HCT116 (cell line): ENCODE measurements around the gene IL37. TPM values are rescaled to one million over a fixed set of nuclear protein-coding genes. Genes with fewer than 3 reads are reported as not detected.

Source experiments
- ATAC-seq: fragments of 200-7000 bp; cut with Tn5 transposase; 2 replicates; pipeline ENCODE4 v1.9.1; 2020; ENCODE audit warnings: mild to moderate bottlenecking, moderate library complexity
- BruUV-seq: library from RNA; stranded (reverse); fragments of 400-500 nt; replicated peaks from 2 replicates; lab custom pipeline; 2021; lab: Mats Ljungman, UMichigan
- CTCF ChIA-PET: fragments of 300-600 bp; sonication (Branson Sonifier 250); formaldehyde crosslinking; loops from one replicate; lab custom pipeline; 2021; ENCODE audit warnings: antibody characterized with exemption; lab: Charles Lee
- POLR2A ChIA-PET: fragments of 300-600, 350-600 bp; sonication (Branson Sonifier 250); formaldehyde crosslinking; loops from one replicate; lab custom pipeline; 2021; ENCODE audit warnings: antibody characterized with exemption; lab: Charles Lee
- RAD21 ChIA-PET, 2 experiments: fragments of 300-600 bp; sonication (Branson Sonifier 250); formaldehyde crosslinking; loops; one replicate each; lab custom pipeline; 2023; ENCODE audit warnings: low total read pairs in 2 of 2; ENCODE audit not compliant: uncharacterized antibody in 2 of 2, unreplicated experiment in 2 of 2, low non-redundant PET in 1 of 2; lab: Charles Lee
- DNase-seq: peaks from one replicate; pipeline ENCODE4 v3.0.0-alpha.2; 2010; ENCODE audit warnings: low read depth, low spot score
- H2AFZ ChIP-seq: fragments of 200-600 bp; shearing (Covaris generic), sonication (generic); 2 replicates; pipeline ENCODE4 v1.6.1; 2017; ENCODE audit warnings: low read depth, mixed run types, mixed read lengths, antibody characterized with exemption, low read length; ENCODE audit not compliant: poor library complexity, severe bottlenecking
- H3K27ac ChIP-seq: 2 replicates; pipeline ENCODE4 v1.5.1; 2012; ENCODE audit warnings: low read depth, low read length
- H3K27me3 ChIP-seq: fragments of 200-600 bp; sonication (generic); 2 replicates; pipeline ENCODE4 v1.6.1; 2016; ENCODE audit warnings: mixed run types, low read length, mixed read lengths; ENCODE audit not compliant: insufficient read depth
- H3K36me3 ChIP-seq, 2 experiments: fragments of 200-500 bp in 1 of 2; fragments of 200-600 bp in 1 of 2; sonication (Bioruptor generic) in 1 of 2; sonication (generic) in 1 of 2; 2 replicates each; pipeline versions ENCODE4 v1.5.1 to v1.6.1; 2014 to 2016; ENCODE audit warnings: low read length in 2 of 2, inconsistent platforms in 1 of 2, mixed read lengths in 1 of 2, mixed run types in 1 of 2; ENCODE audit not compliant: insufficient read depth in 2 of 2, control insufficient read depth in 1 of 2
- H3K4me1 ChIP-seq, 2 experiments: fragments of 200-600 bp in 1 of 2; sonication (generic) in 1 of 2; 2 replicates each; pipeline versions ENCODE4 v1.5.1 to v1.6.1; 2012 to 2017; ENCODE audit warnings: low read length in 2 of 2, inconsistent platforms in 1 of 2, mild to moderate bottlenecking in 1 of 2, mixed read lengths in 1 of 2, mixed run types in 1 of 2, moderate library complexity in 1 of 2; ENCODE audit not compliant: insufficient read depth in 2 of 2, control insufficient read depth in 1 of 2
- H3K4me2 ChIP-seq: fragments of 200-600 bp; sonication (generic); 2 replicates; pipeline ENCODE4 v1.6.1; 2017; ENCODE audit warnings: mixed run types, low read length, mixed read lengths
- H3K4me3 ChIP-seq, 2 experiments: fragments of 200-600 bp in 1 of 2; sonication (generic) in 1 of 2; replicated peaks in 1 of 2; 2 replicates each; pipeline ENCODE4 v1.5.1; 2011 to 2016; ENCODE audit warnings: low read length in 2 of 2, control low read depth in 1 of 2, low read depth in 1 of 2, mild to moderate bottlenecking in 1 of 2, mixed read lengths in 1 of 2, mixed run types in 1 of 2
- H3K79me2 ChIP-seq: fragments of 200-600 bp; sonication (generic); 2 replicates; pipeline ENCODE4 v1.6.1; 2017; ENCODE audit warnings: mild to moderate bottlenecking, mixed run types, low read length, moderate library complexity, mixed read lengths; ENCODE audit not compliant: insufficient read depth
- H3K9ac ChIP-seq: fragments of 200-600 bp; sonication (generic); 2 replicates; pipeline ENCODE4 v1.6.1; 2016; ENCODE audit warnings: low read length, mixed read lengths
- H3K9me2 ChIP-seq: fragments of 200-600 bp; sonication (generic), shearing (Covaris generic); 2 replicates; pipeline ENCODE4 v1.6.1; 2017; ENCODE audit warnings: mixed run types, mild to moderate bottlenecking, moderate library complexity; ENCODE audit not compliant: insufficient read depth
- H3K9me3 ChIP-seq, 2 experiments: fragments of 200-500 bp in 1 of 2; fragments of 200-600 bp in 1 of 2; sonication (Bioruptor generic) in 1 of 2; sonication (generic) in 1 of 2; 2 replicates each; pipeline ENCODE4 v1.6.1; 2014 to 2017; ENCODE audit warnings: low read length in 2 of 2, mixed read lengths in 2 of 2, inconsistent platforms in 1 of 2, low read depth in 1 of 2, mild to moderate bottlenecking in 1 of 2, mixed run types in 1 of 2, moderate library complexity in 1 of 2; ENCODE audit not compliant: control insufficient read depth in 1 of 2, insufficient read depth in 1 of 2
- H4K20me1 ChIP-seq: fragments of 200-600 bp; sonication (generic), shearing (Covaris generic); 2 replicates; pipeline ENCODE4 v1.6.1; 2017; ENCODE audit warnings: mixed run types, mild to moderate bottlenecking, moderate library complexity; ENCODE audit not compliant: insufficient read depth
- ATF3 ChIP-seq: IDR thresholded peaks from 2 replicates; pipeline ENCODE4 v1.6.1; 2012
- CEBPB ChIP-seq: IDR thresholded peaks from 2 replicates; pipeline ENCODE4 v1.6.1; 2012; ENCODE audit warnings: low read depth
- ELF1 ChIP-seq: IDR thresholded peaks from 2 replicates; pipeline ENCODE4 v1.6.1; 2012; ENCODE audit warnings: low read depth, borderline replicate concordance
- EZH2 ChIP-seq: fragments of 200-600 bp; sonication (generic); IDR thresholded peaks from 2 replicates; pipeline ENCODE4 v1.6.1; 2017; ENCODE audit warnings: antibody characterized with exemption, mixed run types
- EZH2phosphoT487 ChIP-seq: fragments of 200-600 bp; IDR thresholded peaks from 2 replicates; pipeline ENCODE4 v1.6.1; 2018; ENCODE audit warnings: antibody characterized with exemption, borderline replicate concordance
- FOSL1 ChIP-seq: IDR thresholded peaks from 2 replicates; pipeline ENCODE4 v1.6.1; 2012; ENCODE audit warnings: low read depth
- MAX ChIP-seq: IDR thresholded peaks from 2 replicates; pipeline ENCODE4 v1.6.1; 2012
- POLR2A ChIP-seq: IDR thresholded peaks from 2 replicates; pipeline ENCODE4 v1.7.0; 2011; ENCODE audit warnings: borderline replicate concordance; ENCODE audit not compliant: insufficient read depth, insufficient read length; ENCODE audit errors: extremely low read depth
- POLR2AphosphoS5 ChIP-seq: IDR thresholded peaks from 2 replicates; pipeline ENCODE4 v1.6.1; 2011; ENCODE audit warnings: mild to moderate bottlenecking, low read depth, low read length, moderate library complexity
- RAD21 ChIP-seq: IDR thresholded peaks from 2 replicates; pipeline ENCODE4 v1.6.1; 2012; ENCODE audit warnings: low read depth, mild to moderate bottlenecking
- SIN3A ChIP-seq: IDR thresholded peaks from 2 replicates; pipeline ENCODE4 v1.6.1; 2012; ENCODE audit warnings: low read depth
- SP1 ChIP-seq: IDR thresholded peaks from 2 replicates; pipeline ENCODE4 v1.6.1; 2012; ENCODE audit warnings: low read depth
- SRF ChIP-seq: IDR thresholded peaks from 2 replicates; pipeline ENCODE4 v1.6.1; 2012; ENCODE audit warnings: low read depth
- TCF7L2 ChIP-seq: IDR thresholded peaks from 2 replicates; pipeline ENCODE4 v1.7.0; 2011; ENCODE audit warnings: borderline replicate concordance, inconsistent platforms; ENCODE audit not compliant: insufficient read depth, insufficient read length; ENCODE audit errors: extremely low read depth
- YY1 ChIP-seq: IDR thresholded peaks from 2 replicates; pipeline ENCODE4 v1.6.1; 2011; ENCODE audit warnings: low read length, low read depth, moderate library complexity, mild to moderate bottlenecking; ENCODE audit not compliant: insufficient replicate concordance; ENCODE audit errors: extremely low read depth
- ZBTB33 ChIP-seq: IDR thresholded peaks from 2 replicates; pipeline ENCODE4 v1.6.1; 2011; ENCODE audit warnings: mild to moderate bottlenecking, low read length, moderate library complexity; ENCODE audit not compliant: insufficient replicate concordance; ENCODE audit errors: extremely low read depth
- ZFX ChIP-seq: fragments of 450-650 bp; IDR thresholded peaks from 2 replicates; pipeline ENCODE4 v1.6.1; 2017
- ZNF274 ChIP-seq: fragments of 200-500 bp; sonication (Bioruptor generic); IDR thresholded peaks from 2 replicates; pipeline ENCODE4 v1.6.1; 2014; ENCODE audit warnings: mild to moderate bottlenecking, low read depth, low read length, inconsistent platforms
- intact Hi-C: fragments of 100-400 bp; cut with micrococcal nuclease; formaldehyde crosslinking; loops from 2 replicates; pipeline ENCODE4 v1.10.0; 2022
- total RNA-seq: library from RNA; stranded (reverse); gene quantifications from one replicate; pipeline ENCODE4 v1.2.1, GENCODE V29; 2021; ENCODE audit not compliant: unreplicated experiment

IL37 gene
- total RNA-seq, 1 experiment from 2014 or later = not detected

- TF ChIP-seq MAX (no peak), ZBTB33 (no peak), SIN3A (no peak), SRF (no peak), YY1 (no peak), RAD21 (no peak), CEBPB (no peak), ELF1 (no peak), EZH2 (no peak), ATF3 (no peak), ZFX (no peak)
- TF ChIP-seq, all 23 proteins: peak for 0
Measured at GRCh38 chr2:112896909-112897623, 13.9 kb upstream of the IL37 start (continued).

- intact Hi-C loops = no loop called here
- Histone ChIP-seq H3K27me3 (no peaks in the 10 kb centered on the region; the same call in 1 of the 2 replicates), H2AFZ (no peak overlapping the region), H3K4me3 (no peak overlapping the region), H3K9me3 (no peaks in the 10 kb centered on the region), H3K4me2 (no peak overlapping the region), H3K4me1 (no peaks in the 10 kb centered on the region), H3K9ac (no peak overlapping the region), H3K36me3 (no peaks in the 10 kb centered on the region)
- ATAC-seq (no peak), DNase-seq (no peak)
- ChIA-PET RAD21 (no interaction called here), POLR2A (no interaction called here)
- BruUV-seq = no TSS peak
- no peak for TF ChIP-seq YY1
- no peak for TF ChIP-seq ZNF274
- no peak for TF ChIP-seq ZFX
- no peak for TF ChIP-seq TCF7L2
- TF ChIP-seq ATF3 = no peak
- no peak for TF ChIP-seq SP1
- TF ChIP-seq EZH2phosphoT487 = no peak
- no peak for TF ChIP-seq RAD21
- TF ChIP-seq EZH2 = no peak
- no peak for TF ChIP-seq FOSL1
- no peak for TF ChIP-seq POLR2A
- TF ChIP-seq SIN3A = no peak
- TF ChIP-seq SRF = no peak
- TF ChIP-seq MAX = no peak
- no peak for TF ChIP-seq POLR2AphosphoS5
- TF ChIP-seq, all 23 proteins: peak for 0
- no peaks in the 10 kb centered on the region for H3K79me2 ChIP-seq
- no peaks in the 10 kb centered on the region for H4K20me1 ChIP-seq
- no peak overlapping the region for H3K27ac ChIP-seq
- CTCF ChIA-PET = no interaction called here
- no peaks in the 10 kb centered on the region for H3K9me2 ChIP-seq
Measured at GRCh38 chr2:112897624-112897978, 13.4 kb upstream of the IL37 start.
